NCI-H146 treated with DMSO at 0.1 percent for 48 hours (cell line): ENCODE data around the gene CHAF1B.

Experiments
- DNase-seq: peaks from one replicate; lab custom pipeline; 2025; ENCODE audit not compliant: unreplicated experiment; lab: John Stamatoyannopoulos, UW

CHAF1B gene

GRCh38 chr21:36461277-36461917 lies 76.2 kb downstream of the CHAF1B start:
- DNase-seq: no peak

GRCh38 chr21:36461918-36462486 lies 76.8 kb downstream of the CHAF1B start:
- DNase-seq: no peak

GRCh38 chr21:36463204-36463603 lies 78.0 kb downstream of the CHAF1B start:
- no peak for DNase-seq

GRCh38 chr21:36463991-36464390 lies 78.8 kb downstream of the CHAF1B start:
- DNase-seq: no peak

- no peak for DNase-seq
Observed at GRCh38 chr21:36464590-36464989, 79.4 kb downstream of the CHAF1B start.

- no peak for DNase-seq
Observed at GRCh38 chr21:36465478-36465877, 80.3 kb downstream of the CHAF1B start.

- no peak for DNase-seq
Observed at GRCh38 chr21:36466061-36466511, 80.9 kb downstream of the CHAF1B start.
